Colonic mucosa (tissue), 4 donors: Measurements from ENCODE around the gene SPI1. TPM values are rescaled to one million over a fixed set of nuclear protein-coding genes. Genes with fewer than 3 reads are reported as not detected.
A peak's percentile ranks its signal among the peaks of the same experiment; 100 is the strongest.

Source experiments
- DNase-seq: peaks from one replicate; pipeline ENCODE4 v3.0.0-alpha.2; 2020
- H3K27ac ChIP-seq: fragments of 200-600 bp; one replicate; pipeline ENCODE4 v1.8.0; 2021
- H3K27me3 ChIP-seq: fragments of 200-600 bp; one replicate; pipeline ENCODE4 v1.8.0; 2021
- H3K36me3 ChIP-seq: fragments of 200-600 bp; one replicate; pipeline ENCODE4 v1.8.0; 2021
- H3K4me1 ChIP-seq: fragments of 200-600 bp; one replicate; pipeline ENCODE4 v1.8.0; 2021; ENCODE audit warnings: mild to moderate bottlenecking
- H3K4me3 ChIP-seq: fragments of 200-600 bp; one replicate; pipeline ENCODE4 v1.8.0; 2021
- H3K9ac ChIP-seq, 2 donors: one replicate each; pipeline ENCODE4 v1.7.0; 2013; ENCODE audit warnings: control low read depth in 2 of 2, low read depth in 2 of 2, low read length in 2 of 2
- H3K9me3 ChIP-seq: fragments of 200-600 bp; one replicate; pipeline ENCODE4 v1.8.0; 2021
- CTCF ChIP-seq: fragments of 200-600 bp; IDR thresholded peaks from one replicate; pipeline ENCODE4 v1.8.0; 2022; ENCODE audit warnings: antibody characterized with exemption, mild to moderate bottlenecking
- intact Hi-C: fragments of 100-400 bp; cut with DNase I; formaldehyde crosslinking; loops from one replicate; pipeline ENCODE4 v1.14.1; 2022
- total RNA-seq, 2 donors: library from RNA; stranded (reverse); fragmentation: NEBNext Ultra II Directional in 1 of 2; extraction: Animal tissue kit (Norgen Biotek cat#: 25700) in 1 of 2; gene quantifications; one replicate each; pipeline ENCODE4 v1.2.1, GENCODE V29; 2021
- donor health status: healthy.
- donor health status: DM: no; HTN: no; CAD: no.
- donor health status: DM: no; HTN: no; CAD: no.

Gene SPI1
- total RNA-seq, 2 donors from 2014 or later = 4.7 to 11.9 TPM

GRCh38 chr11:47407746-47408590, 29.6 kb upstream of the SPI1 start, which contains the start of gene SLC39A13:
SLC39A13 (plus strand) TSS chr11:47408590; CDS start chr11:47410095, 1,505 bp downstream.
- H3K27ac ChIP-seq = peak within 1 kb of the TSS; percentile 94
- peak within 1 kb of the TSS; percentile 60 for H3K4me3 ChIP-seq
- intact Hi-C loops = no loop called here
- H3K4me1 ChIP-seq = no peaks in the 10 kb centered on the region
- peak; percentile 75 for TF ChIP-seq CTCF
- H3K9me3 ChIP-seq = no peaks in the 10 kb centered on the region
- DNase-seq = peak; percentile 93
- H3K36me3 ChIP-seq = no peaks in the 10 kb centered on the region
- H3K9ac ChIP-seq = peak within 1 kb of the TSS; percentile 92 to 98
- no peaks in the 10 kb centered on the region for H3K27me3 ChIP-seq

- TF ChIP-seq CTCF = no peak
- H3K27me3 ChIP-seq = no peaks in the 10 kb centered on the region
- H3K36me3 ChIP-seq = no peaks in the 10 kb centered on the region
- no peaks in the 10 kb centered on the region for H3K9me3 ChIP-seq
- peak overlapping the region; percentile 94 for H3K27ac ChIP-seq
- peak overlapping the region; percentile 85 to 98 for H3K9ac ChIP-seq
- intact Hi-C loops = no loop called here
- no peaks in the 10 kb centered on the region for H3K4me1 ChIP-seq
- H3K4me3 ChIP-seq = peak overlapping the region; percentile 46
- no peak for DNase-seq
These were observed 28.8 kb upstream of the SPI1 start for GRCh38 chr11:47406896-47407745.

DNA sequence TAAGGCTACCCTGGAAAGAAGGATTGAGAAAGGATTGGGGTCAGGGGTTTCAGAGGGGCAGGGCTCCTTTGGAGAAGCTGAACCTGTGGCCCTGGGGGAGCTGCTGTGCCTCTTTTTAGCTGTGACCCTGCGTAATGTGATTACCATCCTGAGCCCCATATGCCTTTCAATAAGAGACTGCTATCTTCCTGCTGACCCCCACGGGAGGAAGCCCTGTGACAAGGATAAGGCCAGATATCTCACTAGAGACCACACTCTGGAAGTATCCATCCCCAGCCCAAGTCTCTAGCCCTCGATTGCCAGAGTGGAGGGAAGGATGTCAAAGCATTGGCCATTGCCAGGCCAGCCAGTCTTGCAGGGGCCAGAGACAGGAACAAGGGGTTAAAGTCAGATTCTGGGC, 25.2 kb upstream of the SPI1 start:
- H3K36me3 ChIP-seq = no peaks in the 10 kb centered on the region
- H3K27me3 ChIP-seq = no peaks in the 10 kb centered on the region
- no peak overlapping the region for H3K27ac ChIP-seq
- H3K9ac ChIP-seq = no peak overlapping the region
- intact Hi-C loops = no loop called here
- no peak for TF ChIP-seq CTCF
- H3K4me3 ChIP-seq = no peak overlapping the region
- peaks cover 5% of the 10 kb centered on the region for H3K4me1 ChIP-seq
- H3K9me3 ChIP-seq = no peaks in the 10 kb centered on the region
- DNase-seq = no peak

GRCh38 chr11:47403135-47403534, 24.8 kb upstream of the SPI1 start:
- H3K27ac ChIP-seq = no peak overlapping the region
- no peaks in the 10 kb centered on the region for H3K36me3 ChIP-seq
- H3K4me1 ChIP-seq = peaks cover 5% of the 10 kb centered on the region
- H3K4me3 ChIP-seq = no peak overlapping the region
- DNase-seq = no peak
- H3K9me3 ChIP-seq = no peaks in the 10 kb centered on the region
- TF ChIP-seq CTCF = no peak
- no peak overlapping the region for H3K9ac ChIP-seq
- intact Hi-C loops = no loop called here
- H3K27me3 ChIP-seq = no peaks in the 10 kb centered on the region

GRCh38 chr11:47400768-47401279, 22.5 kb upstream of the SPI1 start:
- Histone ChIP-seq H3K27ac (peak overlapping the region; percentile 57), H3K27me3 (no peaks in the 10 kb centered on the region), H3K9ac (peak overlapping the region in 1 of 2 donors; percentile 70), H3K9me3 (no peaks in the 10 kb centered on the region), H3K4me1 (peaks cover 5% of the 10 kb centered on the region), H3K36me3 (no peaks in the 10 kb centered on the region), H3K4me3 (peak overlapping the region; percentile 42)
- intact Hi-C loops = no loop called here
- TF ChIP-seq CTCF = no peak
- no peak for DNase-seq
